IPS DF 4.7 (cell line): ENCODE data around the gene PRR35.

Experiments
- DNase-seq: peaks from one replicate; pipeline ENCODE4 v3.0.0-alpha.2; 2013; ENCODE audit warnings: low spot score; ENCODE audit errors: extremely low read depth

Gene PRR35

DNA sequence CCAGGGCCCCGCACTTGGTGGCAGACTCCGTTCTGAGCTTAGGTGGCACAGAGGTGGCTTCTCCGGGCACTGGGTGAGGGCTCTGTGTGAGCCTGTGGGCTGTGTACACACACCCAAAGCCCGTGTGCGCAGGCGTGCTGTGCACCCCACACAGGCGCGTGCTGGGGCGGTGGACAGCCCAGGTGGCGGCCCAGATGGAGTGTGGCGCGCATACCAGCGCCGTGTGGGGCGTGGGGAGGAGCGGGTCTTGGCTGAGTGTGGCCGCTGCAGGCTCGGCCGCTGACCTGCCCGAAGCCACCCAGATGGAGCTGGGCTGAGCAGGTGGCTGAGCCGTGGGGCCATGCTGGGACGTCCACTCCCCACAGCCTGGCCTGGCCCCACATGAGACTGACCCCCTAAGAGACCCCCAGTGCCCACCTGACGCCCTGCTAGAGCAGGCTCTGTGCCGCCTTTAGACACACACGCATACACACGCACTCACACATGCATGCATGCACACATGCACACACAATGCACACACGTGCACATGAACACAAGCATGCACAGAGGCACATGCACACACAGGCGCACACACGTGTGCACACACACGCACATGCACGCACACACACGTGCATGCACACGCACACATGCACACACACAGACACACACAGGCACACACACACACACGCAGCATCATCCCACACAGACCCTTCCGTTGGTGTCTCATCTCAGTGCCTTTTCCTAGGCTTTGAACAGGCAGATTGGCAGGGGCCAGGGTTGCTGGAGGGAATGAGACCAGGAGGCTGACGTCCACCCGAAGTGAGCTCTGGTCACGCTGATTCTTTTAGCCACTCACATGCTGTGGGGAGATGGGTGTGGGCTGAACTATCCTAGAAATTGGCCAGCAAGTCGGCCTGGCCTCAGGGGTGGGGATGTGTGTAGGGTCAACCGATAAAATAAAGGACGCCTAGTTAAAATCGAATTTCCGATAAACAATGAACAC, 2.1 kb downstream of the PRR35 start:
- DNase-seq = no peak

DNA sequence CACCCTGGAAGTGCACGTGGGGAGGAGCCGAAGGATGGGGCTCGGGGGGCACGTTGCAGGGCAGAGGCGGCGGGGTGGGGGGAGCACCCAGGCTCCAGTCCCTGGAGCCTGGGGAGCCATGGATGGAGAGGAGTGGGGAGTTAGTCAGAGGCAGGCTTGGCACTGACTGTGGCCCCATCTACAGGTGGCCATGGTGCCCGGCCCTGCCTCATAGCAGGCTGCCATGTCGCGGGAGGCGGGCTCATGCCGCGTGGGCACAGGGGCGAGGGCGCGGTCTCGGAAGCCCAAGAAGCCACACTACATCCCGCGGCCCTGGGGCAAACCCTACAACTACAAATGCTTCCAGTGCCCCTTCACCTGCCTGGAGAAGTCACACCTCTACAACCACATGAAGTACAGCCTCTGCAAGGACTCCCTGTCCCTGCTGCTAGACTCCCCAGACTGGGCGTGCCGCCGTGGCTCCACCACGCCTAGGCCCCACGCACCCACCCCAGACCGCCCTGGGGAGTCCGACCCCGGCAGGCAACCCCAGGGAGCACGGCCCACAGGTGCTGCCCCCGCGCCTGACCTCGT, 3.0 kb downstream of the PRR35 start:
- no peak for DNase-seq

DNA sequence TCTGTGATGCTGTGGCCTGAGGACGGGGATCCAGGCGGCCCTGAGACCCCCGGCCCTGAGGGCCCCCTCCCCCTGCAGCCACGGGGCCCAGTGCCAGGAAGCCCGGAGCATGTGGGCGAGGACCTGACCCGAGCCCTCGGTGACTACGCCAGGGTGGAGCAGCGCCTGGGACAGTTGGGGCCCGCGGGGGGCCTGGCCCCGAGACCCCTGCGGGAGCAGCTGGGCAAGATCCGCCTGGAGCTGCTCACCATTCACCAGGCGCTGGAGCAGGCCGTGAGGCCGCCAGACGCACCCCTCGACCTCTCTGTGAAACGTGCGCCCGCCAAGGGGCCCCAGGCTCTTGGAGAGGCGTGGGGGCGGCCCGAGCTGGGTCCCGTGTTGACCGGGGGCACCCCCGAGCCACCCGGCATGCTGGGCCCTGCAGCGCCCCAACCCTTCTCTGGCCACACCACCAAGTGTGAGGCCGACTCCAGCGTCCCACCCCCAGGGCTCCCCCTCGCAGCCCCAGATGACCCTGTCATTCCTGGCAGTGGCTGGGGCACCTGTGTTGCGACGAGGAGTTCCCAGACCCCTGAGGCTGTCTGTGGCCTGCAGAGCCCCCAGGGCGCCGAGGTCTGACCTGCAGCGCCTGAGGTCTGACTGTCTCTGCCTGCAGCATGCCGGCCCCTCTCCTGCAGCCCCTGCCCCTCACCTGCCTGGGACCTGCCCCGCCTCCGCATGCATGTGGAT, 4.7 kb downstream of the PRR35 start:
- DNase-seq = no peak

DNA sequence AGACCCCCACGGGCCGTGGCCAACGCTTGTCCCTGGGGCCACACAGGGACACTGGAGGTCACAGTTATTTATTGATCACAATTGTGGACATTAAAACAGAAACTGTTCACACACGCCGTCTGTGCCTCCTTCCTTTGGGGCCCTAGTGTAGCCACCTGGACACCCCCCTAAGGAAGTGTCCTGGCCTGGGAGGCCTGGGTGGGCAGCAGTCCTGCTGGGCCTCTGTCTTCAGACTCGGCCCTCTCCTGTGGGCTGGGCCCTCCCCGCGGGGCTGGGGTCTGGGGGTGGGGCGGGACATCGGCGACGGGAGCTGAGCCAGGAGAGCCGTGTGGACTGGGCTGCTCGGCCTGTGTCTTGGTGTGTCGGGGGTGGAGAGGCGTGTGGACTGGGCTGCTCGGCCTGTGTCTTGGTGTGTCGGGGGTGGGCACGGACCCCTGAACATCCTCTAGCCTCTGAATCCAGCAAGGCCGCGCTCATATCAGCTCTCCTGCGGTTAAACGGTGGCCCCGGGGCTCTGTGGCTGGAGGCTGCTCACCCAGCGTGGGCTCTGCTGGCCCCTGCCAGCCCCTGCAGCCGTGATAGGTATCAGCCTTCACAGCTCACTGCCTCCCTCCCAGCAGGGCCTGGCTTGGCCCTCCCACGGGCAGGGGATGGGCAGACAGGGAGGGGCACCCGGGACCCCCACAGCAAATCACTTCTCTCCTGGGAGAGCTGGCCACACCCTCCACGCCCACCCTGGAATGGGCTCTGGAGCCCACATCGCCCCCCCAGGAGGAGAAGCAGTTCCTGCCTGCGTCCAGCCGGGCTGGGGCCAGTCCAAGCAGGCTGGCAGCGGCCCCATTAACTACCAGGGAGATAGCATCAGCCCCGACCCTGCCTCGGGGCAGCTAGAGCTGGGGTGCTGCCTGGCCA, 5.5 kb downstream of the PRR35 start:
- no peak for DNase-seq

DNA sequence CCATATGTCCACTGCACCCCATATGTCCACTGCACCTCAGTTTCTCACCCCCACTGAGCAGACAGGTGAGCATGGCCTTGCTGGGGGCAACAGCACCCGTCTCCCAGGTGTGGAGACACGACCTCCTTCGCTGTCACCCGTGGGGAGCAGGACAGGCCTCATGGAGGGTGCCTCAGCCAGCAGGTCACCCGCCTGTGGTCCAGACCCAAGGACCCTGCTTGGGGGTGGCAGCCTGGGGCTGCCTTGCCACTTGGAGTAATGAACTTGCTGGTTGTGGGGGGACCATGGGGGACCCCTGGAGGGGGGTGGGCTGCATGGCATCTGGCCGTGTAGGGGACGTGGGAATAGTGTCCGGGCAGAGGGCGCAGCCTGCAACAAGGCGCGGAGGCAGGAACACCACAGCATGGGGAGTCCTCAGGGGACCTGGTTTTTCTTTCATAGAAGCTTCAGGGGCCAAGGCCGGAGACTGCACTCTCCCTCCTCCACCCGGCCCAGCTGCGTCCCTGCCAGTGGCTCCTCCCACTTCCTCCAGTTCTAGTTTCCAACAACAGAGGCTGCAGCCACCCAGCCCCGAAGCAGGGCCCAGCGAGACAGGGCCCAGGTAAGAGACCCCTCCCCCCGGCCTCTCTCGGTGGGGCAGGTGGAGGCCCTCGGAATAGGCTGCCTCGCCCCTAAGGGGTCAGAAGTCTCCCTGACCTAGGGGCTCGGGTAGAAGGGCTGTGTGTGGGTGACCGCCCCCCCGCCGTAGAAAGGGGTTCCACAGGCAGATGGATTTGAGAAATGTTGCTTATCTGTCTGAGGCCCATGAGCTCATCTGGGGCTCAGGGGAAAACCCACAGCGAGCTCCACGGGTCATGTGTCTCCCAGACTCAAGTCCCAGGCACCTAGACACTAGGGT, 6.5 kb downstream of the PRR35 start, which contains the start of gene NHLRC4:
Gene NHLRC4 (plus strand): TSS at position 531 of the 898 bp plus-strand sequence. CDS start 1,043 bp downstream, outside the sequence.
- no peak for DNase-seq

DNA sequence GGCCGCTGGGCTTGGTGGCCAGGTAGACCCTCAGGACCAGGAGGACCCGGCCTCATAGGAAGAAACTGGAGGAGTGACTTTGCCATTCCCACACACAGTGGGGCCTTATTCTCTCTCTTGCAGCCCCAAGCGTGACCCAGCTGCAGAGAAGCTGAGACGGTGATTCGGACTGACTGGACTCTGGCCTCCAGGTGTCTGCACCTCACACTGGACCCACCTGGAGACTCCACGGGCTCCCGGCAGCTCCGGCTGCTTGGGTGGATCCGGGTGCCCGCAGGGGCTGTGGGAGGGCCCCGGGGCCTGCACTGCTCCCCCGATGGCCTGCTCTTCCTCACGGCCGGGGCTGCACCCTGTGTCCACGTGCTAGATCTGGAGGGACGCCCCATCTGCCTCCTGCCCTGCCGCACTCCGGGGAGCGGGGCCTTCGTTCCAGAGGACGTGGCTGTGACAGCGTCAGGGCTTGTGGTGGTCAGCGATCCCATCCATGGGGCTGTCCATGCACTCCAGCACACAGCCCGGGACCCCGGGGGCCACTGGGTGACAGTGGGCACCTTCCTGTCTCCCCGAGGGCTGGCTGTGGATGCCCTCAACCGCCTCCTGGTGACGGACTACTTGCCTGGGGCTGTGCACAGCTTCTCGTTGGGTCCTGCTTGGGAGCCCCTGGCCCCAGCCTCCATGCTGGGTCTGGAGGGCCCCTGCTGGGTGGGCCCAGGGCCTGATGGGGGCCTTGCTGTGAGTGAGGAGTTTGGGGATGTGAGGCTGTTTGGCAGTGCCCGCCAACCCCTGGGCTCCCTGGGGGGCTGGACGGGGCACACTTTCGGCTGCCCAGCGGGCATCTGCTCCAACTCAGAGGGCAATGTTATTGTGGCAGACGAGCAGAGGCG, 7.4 kb downstream of the PRR35 start:
- DNase-seq = no peak

DNA sequence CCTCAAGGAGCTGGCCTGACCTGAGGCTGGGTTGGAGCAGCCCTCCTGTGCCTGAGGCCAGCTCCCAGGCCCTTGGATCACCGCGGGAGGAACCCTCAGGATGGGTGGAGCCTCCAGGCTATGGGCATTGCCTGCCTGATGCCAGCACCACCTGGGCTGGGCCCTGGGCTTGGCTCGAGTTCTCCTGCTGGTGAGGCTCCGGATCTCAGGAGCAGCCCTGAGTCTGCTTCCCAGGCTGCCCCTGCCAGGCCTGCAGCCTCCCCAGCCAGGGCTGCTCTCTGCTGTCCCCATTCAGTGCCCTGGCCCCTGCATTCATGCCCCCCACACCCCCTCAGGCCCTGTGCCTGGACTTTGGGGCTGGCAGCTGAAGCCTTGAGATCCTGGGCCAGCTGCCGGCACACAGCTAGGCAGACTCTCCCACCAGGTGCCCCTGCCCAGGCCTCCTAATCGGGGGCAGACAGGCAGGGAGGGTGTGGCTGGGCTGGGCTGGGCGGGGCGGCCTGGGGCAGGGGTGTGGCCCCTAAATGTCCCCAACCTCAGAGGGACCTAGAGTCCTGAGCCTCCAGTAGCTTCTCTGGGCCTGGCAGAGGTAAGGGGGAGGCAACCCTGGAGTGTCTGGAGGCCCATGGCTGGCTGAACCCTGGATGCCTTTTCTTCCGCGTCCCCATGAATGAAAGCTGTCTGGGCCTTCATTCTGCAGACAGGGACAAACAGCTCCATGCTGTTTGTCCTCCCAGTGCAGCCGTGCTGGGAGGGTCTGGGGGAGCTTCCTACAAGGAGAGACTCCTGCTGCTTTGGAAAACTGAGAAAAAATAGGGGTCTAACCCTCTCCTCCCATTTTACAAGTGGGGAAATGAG, 8.4 kb downstream of the PRR35 start:
- no peak for DNase-seq

DNA sequence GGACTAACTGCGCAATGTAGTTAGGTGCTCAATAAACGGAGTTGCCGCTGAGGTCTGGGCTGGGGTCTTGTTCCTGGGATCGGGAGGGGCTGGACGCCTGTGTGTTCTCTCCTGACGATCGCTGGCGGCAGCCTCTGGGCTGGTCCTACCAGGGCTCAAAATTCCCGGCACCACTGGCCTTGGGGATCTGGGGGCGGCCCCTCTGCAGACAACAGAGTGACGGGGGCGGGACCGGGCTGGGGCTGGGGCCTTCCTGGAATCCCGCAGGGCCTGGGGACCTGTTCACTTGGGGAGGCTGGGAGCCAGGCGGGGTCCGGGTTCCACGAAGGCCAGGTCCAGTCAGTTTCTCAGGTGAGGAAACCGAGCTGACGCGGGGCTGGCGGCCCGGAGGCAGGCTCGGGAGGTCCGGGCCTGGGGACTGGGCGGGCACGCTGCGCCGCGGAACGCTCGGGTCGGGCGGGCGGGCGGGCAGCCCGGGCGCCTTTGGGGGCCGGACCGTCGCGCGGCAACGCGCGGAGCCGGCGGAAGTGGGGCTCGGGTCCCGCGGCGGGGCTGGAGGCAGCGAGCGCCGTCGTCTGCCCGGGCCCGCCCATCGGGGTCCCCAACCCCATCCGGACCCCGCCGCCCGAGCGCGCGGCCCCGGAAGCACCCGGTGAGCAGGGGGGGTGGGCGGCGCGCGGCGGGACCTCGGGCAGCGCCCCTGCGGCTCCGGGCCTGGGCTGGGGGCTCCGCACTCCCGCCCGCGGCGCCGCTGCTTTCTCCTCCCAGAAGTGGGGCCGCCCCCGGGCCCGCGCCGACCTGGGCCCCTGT, 9.5 kb downstream of the PRR35 start, which contains the start of gene PIGQ:
Gene PIGQ (plus strand): TSS at position 524 of the 810 bp plus-strand sequence. CDS start 4,107 bp downstream, outside the sequence.
- no peak for DNase-seq

DNA sequence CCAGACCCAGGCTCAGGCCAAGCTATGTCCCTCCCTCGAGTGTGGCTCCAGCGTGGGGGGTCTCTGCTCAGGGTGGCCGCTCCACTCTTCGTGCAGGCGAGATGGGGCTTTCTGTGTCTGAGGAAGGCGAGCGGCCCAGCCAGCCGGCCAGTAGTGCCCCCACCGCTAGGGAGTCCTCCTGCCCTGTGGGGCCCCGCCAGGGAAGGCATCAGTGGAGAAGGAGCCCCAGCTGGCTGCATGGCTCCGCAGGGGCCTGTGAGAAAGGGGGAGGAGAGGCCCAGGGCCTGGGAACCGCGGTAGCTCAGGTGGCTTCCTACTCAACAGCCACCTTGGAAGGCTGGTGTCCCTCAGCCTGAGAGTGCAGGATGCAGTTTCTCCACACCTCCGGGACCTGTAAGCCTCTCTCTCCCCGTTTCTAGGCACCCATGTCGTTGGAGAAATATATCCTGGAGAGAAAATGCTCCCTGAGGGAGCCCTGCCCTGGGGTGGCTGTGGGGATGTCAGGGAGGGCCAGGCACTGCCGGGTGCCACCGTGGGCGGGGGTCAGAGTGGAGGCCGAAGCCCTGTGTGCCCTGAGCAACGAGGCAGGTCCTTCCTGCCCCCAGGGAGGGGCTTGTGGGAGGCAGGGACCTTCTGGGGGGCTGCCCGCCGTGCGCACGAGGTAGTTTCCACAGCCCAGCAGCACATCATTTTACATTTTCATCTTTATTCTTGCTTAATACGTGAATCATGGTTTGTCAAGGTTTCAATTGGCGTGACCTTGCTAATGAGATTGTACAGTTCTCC, 12.9 kb downstream of the PRR35 start:
- DNase-seq = no peak

DNA sequence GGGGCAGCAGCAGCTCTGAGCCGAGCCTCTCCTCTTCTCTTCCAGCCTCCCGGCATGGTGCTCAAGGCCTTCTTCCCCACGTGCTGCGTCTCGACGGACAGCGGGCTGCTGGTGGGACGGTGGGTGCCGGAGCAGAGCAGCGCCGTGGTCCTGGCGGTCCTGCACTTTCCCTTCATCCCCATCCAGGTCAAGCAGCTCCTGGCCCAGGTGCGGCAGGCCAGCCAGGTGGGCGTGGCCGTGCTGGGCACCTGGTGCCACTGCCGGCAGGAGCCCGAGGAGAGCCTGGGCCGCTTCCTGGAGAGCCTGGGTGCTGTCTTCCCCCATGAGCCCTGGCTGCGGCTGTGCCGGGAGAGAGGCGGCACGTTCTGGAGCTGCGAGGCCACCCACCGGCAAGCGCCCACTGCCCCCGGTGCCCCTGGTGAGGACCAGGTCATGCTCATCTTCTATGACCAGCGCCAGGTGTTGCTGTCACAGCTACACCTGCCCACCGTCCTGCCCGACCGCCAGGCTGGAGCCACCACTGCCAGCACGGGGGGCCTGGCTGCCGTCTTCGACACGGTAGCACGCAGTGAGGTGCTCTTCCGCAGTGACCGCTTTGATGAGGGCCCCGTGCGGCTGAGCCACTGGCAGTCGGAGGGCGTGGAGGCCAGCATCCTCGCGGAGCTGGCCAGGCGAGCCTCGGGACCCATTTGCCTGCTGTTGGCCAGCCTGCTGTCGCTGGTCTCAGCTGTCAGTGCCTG, 14.0 kb downstream of the PRR35 start:
- no peak for DNase-seq

DNA sequence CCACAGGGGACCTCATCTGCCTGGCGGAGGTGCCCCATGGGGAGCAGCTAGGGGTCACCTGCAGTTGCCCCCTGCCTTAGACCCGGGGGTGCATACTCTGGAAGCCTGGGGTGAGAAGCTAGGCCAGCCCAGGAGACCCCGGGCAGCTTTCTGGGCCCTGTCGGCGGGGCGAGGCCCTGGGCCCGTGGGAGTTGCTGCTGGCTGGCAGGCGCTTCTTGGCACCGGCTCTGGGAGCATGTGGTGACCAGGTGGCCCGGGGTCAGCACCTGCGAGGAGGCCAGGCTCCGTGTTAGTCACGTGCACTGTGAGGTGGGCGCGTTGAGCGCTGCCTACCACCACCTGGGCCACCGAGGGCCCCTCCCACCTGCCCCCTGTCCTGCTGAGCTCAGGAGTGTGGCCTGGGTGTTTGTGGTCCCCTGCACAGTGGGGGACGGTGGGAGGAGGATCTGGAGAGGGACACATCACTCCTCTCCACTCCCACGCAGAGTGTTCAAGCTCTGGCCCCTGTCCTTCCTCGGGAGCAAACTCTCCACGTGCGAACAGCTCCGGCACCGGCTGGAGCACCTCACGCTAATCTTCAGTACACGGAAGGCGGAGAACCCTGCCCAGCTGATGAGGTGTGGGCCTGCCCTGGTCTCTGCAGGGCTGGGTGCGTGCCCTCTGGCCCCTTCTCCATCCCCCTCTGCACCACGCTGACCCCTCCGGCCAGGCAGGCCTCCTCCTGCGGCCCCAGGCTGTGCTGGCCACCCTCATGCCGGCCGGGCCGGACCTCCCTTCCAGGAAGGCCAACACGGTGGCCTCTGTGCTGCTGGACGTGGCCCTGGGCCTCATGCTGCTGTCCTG, 15.4 kb downstream of the PRR35 start:
- no peak for DNase-seq

DNA sequence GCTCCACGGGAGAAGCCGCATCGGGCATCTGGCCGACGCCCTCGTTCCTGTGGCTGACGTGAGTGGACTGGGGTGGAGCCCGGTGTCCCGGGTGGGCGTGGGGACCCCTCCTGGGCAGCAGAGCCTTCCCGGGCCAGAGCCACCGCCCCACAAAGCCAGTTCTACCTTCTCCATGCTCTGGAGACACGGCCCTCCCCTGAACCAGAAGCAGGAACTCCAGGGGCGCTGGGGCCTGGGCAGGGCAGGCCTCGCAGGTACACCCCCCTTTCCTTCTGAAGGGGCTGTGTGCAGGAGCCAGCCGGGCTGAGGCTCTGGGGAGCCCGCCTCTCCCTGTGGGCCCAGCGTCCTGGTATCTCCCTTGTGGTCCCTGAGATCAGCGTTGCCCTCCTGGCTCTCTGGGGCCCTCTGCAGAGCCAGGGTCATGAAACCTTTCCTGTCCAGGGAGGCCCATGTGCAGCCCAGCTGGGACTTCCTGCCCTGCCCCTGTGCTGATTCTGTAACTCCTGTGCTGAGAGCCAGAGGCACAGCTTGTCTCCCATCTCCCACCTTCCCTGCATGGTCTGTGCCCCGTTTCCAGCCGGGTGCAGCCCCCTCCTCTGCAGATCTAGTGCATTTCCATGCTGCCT, 16.1 kb downstream of the PRR35 start:
- DNase-seq = no peak

DNA sequence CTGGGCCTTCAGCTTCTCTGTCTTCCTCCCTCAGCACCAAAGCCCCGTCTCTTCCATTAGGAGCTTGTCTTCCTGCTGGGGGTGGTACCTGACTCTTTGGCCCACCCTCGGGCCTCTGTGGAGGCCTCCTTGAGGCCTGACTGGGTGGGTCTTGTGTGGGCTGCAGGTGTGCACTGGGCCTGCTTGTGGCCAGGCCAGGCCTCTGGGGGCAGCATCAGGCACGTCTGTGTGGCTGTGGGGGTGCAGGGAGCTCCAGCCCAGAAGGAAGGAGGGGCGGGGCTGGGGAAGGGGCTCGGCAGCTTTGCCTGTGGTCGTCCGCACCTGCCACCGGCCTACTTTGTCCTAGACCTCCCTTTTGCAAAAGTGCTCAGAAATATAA, 16.6 kb downstream of the PRR35 start:
- no peak for DNase-seq

DNA sequence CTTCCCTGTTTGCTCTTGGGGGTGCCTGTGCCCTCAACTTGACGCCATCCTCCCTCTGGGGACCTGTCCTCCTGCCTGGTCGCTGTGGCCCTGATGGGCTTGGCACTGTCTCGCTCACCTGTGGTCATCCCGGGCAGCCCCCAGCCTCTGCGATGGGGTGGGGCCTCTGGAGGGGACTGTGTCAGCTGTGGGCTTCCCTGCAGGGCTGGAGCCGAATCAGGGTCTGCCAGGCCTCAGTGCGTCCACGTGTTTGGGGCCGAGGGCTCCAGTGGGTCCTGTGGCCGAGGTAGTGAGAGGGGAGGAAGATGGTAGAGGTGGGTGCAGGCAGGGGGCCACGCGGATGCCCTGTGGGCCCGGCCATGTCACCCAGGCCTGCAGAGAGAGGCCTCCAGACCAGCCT, 17.6 kb downstream of the PRR35 start:
- no peak for DNase-seq
